Panc1 (cell line): ENCODE measurements around the gene ZNF184. TPM values are rescaled to one million over a fixed set of nuclear protein-coding genes. Genes with fewer than 3 reads are reported as not detected.

ENCODE experiments used
- ATAC-seq: fragments of 200-7000 bp; cut with Tn5 transposase; 2 replicates; pipeline ENCODE4 v1.9.1; 2020; ENCODE audit warnings: mild to moderate bottlenecking, moderate library complexity
- BruUV-seq: library from RNA; stranded (reverse); fragments of 400-500 nt; replicated peaks from 2 replicates; lab custom pipeline; 2021; lab: Mats Ljungman, UMichigan
- CTCF ChIA-PET: fragments of 300-600 bp; sonication (Branson Sonifier 250); formaldehyde crosslinking; loops from one replicate; lab custom pipeline; 2022; ENCODE audit warnings: antibody characterized with exemption; lab: Charles Lee
- POLR2A ChIA-PET: fragments of 300-600 bp; sonication (Branson Sonifier 250); formaldehyde crosslinking; loops from one replicate; lab custom pipeline; 2022; ENCODE audit warnings: antibody characterized with exemption; lab: Charles Lee
- DNase-seq: peaks from one replicate; pipeline ENCODE4 v3.0.0-alpha.2; 2010; ENCODE audit warnings: low read depth, low spot score
- H3K27ac ChIP-seq: 2 replicates; pipeline ENCODE4 v1.5.1; 2011; ENCODE audit warnings: mild to moderate bottlenecking, low read length, inconsistent platforms
- H3K27me3 ChIP-seq: fragments of 200-500 bp; sonication (Bioruptor generic); 2 replicates; pipeline ENCODE4 v1.6.0; 2014; ENCODE audit warnings: low read length, inconsistent platforms; ENCODE audit not compliant: control insufficient read depth, insufficient read depth
- H3K36me3 ChIP-seq: fragments of 200-500 bp; sonication (Bioruptor generic); 2 replicates; pipeline ENCODE4 v1.5.1; 2014; ENCODE audit warnings: inconsistent platforms, mild to moderate bottlenecking, low read length, moderate library complexity; ENCODE audit not compliant: control insufficient read depth, insufficient read depth
- H3K4me1 ChIP-seq: 2 replicates; pipeline ENCODE4 v1.5.1; 2011; ENCODE audit warnings: inconsistent platforms, mild to moderate bottlenecking, low read length, moderate library complexity; ENCODE audit not compliant: control insufficient read depth, insufficient read depth
- H3K4me3 ChIP-seq, 2 experiments: 2 replicates each; pipeline ENCODE4 v1.5.1; 2011 to 2012; ENCODE audit warnings: low read depth in 2 of 2, low read length in 2 of 2, mild to moderate bottlenecking in 2 of 2, inconsistent platforms in 1 of 2, moderate library complexity in 1 of 2
- H3K9me3 ChIP-seq: fragments of 200-500 bp; sonication (Bioruptor generic); 2 replicates; pipeline ENCODE4 v1.5.1; 2014; ENCODE audit warnings: low read depth, mild to moderate bottlenecking, inconsistent platforms, low read length, moderate library complexity; ENCODE audit not compliant: control insufficient read depth, insufficient read depth
- CTCF ChIP-seq: fragments of 450-650 bp; IDR thresholded peaks from 2 replicates; pipeline ENCODE4 v1.5.1; 2017; ENCODE audit warnings: mild to moderate bottlenecking
- POLR2AphosphoS5 ChIP-seq: IDR thresholded peaks from 2 replicates; pipeline ENCODE4 v1.6.1; 2012; ENCODE audit warnings: mild to moderate bottlenecking, low read depth, low read length, moderate library complexity
- REST ChIP-seq, 2 experiments: IDR thresholded peaks; 2 replicates each; pipeline ENCODE4 v1.6.1; 2011 to 2012; ENCODE audit warnings: low read depth in 2 of 2, control low read depth in 1 of 2, low read length in 1 of 2, mild to moderate bottlenecking in 1 of 2, moderate library complexity in 1 of 2; ENCODE audit not compliant: insufficient read depth in 1 of 2
- SIN3A ChIP-seq: IDR thresholded peaks from 2 replicates; pipeline ENCODE4 v1.6.1; 2012; ENCODE audit warnings: low read depth, mild to moderate bottlenecking, low read length, moderate library complexity, borderline replicate concordance; ENCODE audit not compliant: insufficient read depth
- TCF7L2 ChIP-seq: IDR thresholded peaks from 2 replicates; pipeline ENCODE4 v1.6.1; 2011; ENCODE audit warnings: mild to moderate bottlenecking, low read depth, low read length, inconsistent platforms
- in situ Hi-C: cut with HindIII; loops from 2 replicates; pipeline ENCODE4 v1.10.0; 2016; ENCODE audit warnings: low sequenced_read_pairs, low pct_unique_long_range_greater_than_20kb
- intact Hi-C: fragments of 100-400 bp; cut with micrococcal nuclease; formaldehyde crosslinking; loops from one replicate; pipeline ENCODE4 v1.10.0; 2022; ENCODE audit not compliant: unreplicated experiment
- total RNA-seq: library from RNA; stranded (reverse); gene quantifications from one replicate; pipeline ENCODE4 v1.2.1, GENCODE V29; 2021; ENCODE audit not compliant: unreplicated experiment

ZNF184 gene
- total RNA-seq, 1 experiment from 2014 or later, result 7.8 TPM

- ChIA-PET CTCF (no interaction called here), POLR2A (no interaction called here)
- Histone ChIP-seq H3K4me1 (no peaks in the 10 kb centered on the region), H3K4me3 (no peak overlapping the region), H3K27ac (no peak overlapping the region), H3K9me3 (peaks cover 7% of the 10 kb centered on the region; the same call in 1 of the 2 replicates), H3K27me3 (no peaks in the 10 kb centered on the region), H3K36me3 (no peaks in the 10 kb centered on the region)
- no peak for DNase-seq
- intact Hi-C loops (no loop called here), in situ Hi-C loops (no loop called here)
- no peak for TF ChIP-seq TCF7L2
- TF ChIP-seq CTCF, result no peak
- TF ChIP-seq REST (IDR thresholded peaks at IDR 0.05; ENCODE audit: insufficient read depth in 1 of 2, low read depth in 2 of 2, low read length in 1 of 2), result no peak
- no peak for TF ChIP-seq POLR2AphosphoS5
- TF ChIP-seq SIN3A, result no peak
- ATAC-seq, result no peak
- no TSS peak for BruUV-seq
Observed at GRCh38 chr6:27428966-27429365, 43.9 kb downstream of the ZNF184 start.

GRCh38 chr6:27428502-27428901, 44.4 kb downstream of the ZNF184 start:
- no peak overlapping the region for H3K4me3 ChIP-seq
- H3K27me3 ChIP-seq, result no peaks in the 10 kb centered on the region
- peaks cover 7% of the 10 kb centered on the region; the same call in 1 of the 2 replicates for H3K9me3 ChIP-seq
- no peaks in the 10 kb centered on the region for H3K4me1 ChIP-seq
- no TSS peak for BruUV-seq
- ChIA-PET POLR2A (no interaction called here), CTCF (no interaction called here)
- in situ Hi-C loops (no loop called here), intact Hi-C loops (no loop called here)
- no peak for DNase-seq
- TF ChIP-seq SIN3A, result no peak
- TF ChIP-seq REST (IDR thresholded peaks at IDR 0.05; ENCODE audit: insufficient read depth in 1 of 2, low read depth in 2 of 2, low read length in 1 of 2), result no peak
- no peak for TF ChIP-seq CTCF
- no peak for TF ChIP-seq POLR2AphosphoS5
- ATAC-seq, result no peak
- H3K36me3 ChIP-seq, result no peaks in the 10 kb centered on the region
- H3K27ac ChIP-seq, result no peak overlapping the region
